Hippocampal formation (tissue), 2 donors: Measurements from ENCODE around the gene SUSD3.
A peak's percentile ranks its signal among the peaks of the same experiment; 100 is the strongest.

ENCODE experiments used
- DNase-seq, 2 donors: peaks; one replicate each; lab custom pipeline; 2025; lab: John Stamatoyannopoulos, UW

Gene SUSD3

GRCh38 chr9:93052791-93053540, 5.5 kb upstream of the SUSD3 start:
- DNase-seq: no peak

- DNase-seq: no peak
Observed at GRCh38 chr9:93053781-93054331, 4.6 kb upstream of the SUSD3 start.

GRCh38 chr9:93054758-93055704, 3.5 kb upstream of the SUSD3 start:
- DNase-seq: no peak

- no peak for DNase-seq
Observed at GRCh38 chr9:93057042-93057702, 1.3 kb upstream of the SUSD3 start.

- DNase-seq: no peak
Observed at GRCh38 chr9:93057703-93058354, 672 bp upstream of the SUSD3 start.

- DNase-seq: peak in 1 of 2 donors; percentile 17
Observed at GRCh38 chr9:93059011-93059714, 662 bp downstream of the SUSD3 start.

GRCh38 chr9:93059715-93060578, 1.4 kb downstream of the SUSD3 start:
- DNase-seq: no peak

- no peak for DNase-seq
Observed at GRCh38 chr9:93060746-93061259, 2.3 kb downstream of the SUSD3 start.

GRCh38 chr9:93061260-93061751, 2.8 kb downstream of the SUSD3 start:
- no peak for DNase-seq

- no peak for DNase-seq
Observed at GRCh38 chr9:93061791-93062763, 3.6 kb downstream of the SUSD3 start.

- DNase-seq: no peak
Observed at GRCh38 chr9:93064392-93065134, 6.1 kb downstream of the SUSD3 start.

GRCh38 chr9:93065135-93065720, 6.7 kb downstream of the SUSD3 start:
- peak in 1 of 2 donors; percentile 43 for DNase-seq

GRCh38 chr9:93066978-93067603, 8.6 kb downstream of the SUSD3 start:
- DNase-seq: no peak

- DNase-seq: no peak
Observed at GRCh38 chr9:93068956-93069355, 10.5 kb downstream of the SUSD3 start.

GRCh38 chr9:93071464-93071863, 13.0 kb downstream of the SUSD3 start:
- DNase-seq: no peak

- DNase-seq: no peak
Observed at GRCh38 chr9:93072383-93072795, 13.9 kb downstream of the SUSD3 start.
